Iris pigment epithelial cell (primary cell): ENCODE results near the gene ASXL1.

Experiments
- DNase-seq: peaks from one replicate; pipeline ENCODE4 v3.0.0-alpha.2; 2011; ENCODE audit warnings: low read depth

Gene ASXL1

DNA sequence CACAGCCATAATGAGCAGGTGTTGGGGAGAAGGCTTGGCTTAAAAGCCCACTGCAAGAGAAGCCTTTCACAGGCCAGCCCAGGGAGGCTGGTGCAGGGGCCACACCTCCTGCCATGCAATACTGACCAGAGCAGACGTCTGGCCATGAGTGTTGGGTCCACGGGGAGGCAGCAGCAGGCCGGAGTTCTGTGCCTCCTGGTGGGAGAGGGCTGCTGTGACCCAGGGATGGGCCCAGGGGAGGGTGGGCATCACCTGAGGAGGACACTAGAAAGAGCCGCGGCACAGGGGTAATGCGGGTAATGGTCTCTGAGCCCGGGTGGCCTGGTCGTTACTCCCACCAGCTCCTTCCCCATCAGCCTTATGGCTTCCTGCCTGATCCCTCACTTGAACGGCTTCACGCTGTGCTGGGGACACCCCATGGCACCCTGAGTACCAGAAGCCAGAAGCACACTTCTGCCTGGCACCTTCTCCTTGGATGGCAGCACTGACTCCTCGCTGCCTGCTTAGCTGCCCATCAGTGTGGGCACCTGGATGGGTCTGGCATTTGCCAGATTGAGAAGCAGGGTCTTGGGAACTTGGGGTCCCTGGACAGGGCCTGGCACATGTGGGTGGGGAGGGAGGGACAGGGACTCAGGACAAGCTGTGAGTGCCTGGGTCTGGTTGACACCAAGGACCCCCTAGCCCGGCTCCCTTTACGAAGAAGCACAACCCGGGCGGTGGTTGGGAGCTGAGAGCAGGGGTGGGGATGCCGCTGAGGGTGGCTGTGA, 108.8 kb downstream of the ASXL1 start:
- DNase-seq, result no peak

GRCh38 chr20:32467506-32468312, 109.6 kb downstream of the ASXL1 start:
- no peak for DNase-seq

DNA sequence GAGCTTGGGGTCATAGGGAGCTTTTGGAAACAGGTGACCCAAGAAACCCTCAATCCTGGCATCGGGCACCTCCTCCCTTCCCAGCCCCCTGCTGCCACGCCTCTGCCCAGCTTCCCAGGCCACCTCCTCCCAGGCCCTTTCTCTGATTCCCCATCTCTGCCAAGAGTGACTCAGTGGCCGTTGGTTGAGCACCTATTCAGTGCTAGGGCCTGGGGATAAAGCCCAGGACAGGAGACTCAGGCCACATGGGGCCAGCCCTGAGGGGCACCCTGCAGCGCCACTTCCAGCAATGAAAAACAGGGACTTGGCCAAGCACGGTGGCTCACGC, 110.1 kb downstream of the ASXL1 start:
- no peak for DNase-seq

- DNase-seq, result no peak
Observed at GRCh38 chr20:32468860-32469259, 110.7 kb downstream of the ASXL1 start.

DNA sequence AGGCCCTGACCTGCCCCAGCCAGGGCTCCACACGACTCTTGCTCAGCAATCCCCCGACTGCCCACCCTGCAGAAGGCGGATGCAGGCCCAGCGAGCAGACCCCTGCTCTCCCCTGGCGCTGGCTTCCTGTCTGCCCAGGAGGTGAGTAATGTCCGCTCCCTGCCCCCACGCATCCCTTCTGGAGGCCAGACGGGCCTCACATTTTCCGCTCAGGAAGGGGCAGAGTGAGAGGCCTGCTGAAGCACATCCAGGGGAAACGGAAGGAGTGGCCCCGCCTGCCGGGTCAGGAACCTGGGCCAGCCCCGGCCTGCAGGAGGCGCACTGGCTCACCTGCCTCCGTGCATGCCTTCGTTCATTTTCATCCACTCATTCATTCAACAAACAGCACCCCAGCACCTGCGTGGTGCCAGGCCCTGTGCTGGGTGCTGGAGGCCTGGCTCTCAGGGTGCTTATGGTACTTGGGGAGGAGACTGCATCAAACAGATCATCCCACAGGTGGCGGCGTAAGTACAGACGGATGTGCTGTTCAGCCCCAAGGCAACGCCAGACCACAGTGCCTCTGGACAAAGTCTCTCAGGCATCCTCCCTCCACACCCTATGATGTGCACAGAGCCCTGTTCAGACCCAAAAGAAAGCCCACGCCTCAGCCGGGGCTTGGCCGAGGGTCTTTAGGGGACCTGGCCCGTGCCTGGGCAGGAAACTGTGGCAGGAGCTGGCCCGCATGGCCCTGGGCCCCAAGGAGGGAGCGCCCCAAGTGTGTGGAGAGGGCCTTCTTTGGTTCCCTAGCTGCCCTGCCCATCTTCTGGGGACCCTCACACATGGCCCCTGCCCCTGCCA, 112.1 kb downstream of the ASXL1 start:
- peak; percentile 94 for DNase-seq

DNA sequence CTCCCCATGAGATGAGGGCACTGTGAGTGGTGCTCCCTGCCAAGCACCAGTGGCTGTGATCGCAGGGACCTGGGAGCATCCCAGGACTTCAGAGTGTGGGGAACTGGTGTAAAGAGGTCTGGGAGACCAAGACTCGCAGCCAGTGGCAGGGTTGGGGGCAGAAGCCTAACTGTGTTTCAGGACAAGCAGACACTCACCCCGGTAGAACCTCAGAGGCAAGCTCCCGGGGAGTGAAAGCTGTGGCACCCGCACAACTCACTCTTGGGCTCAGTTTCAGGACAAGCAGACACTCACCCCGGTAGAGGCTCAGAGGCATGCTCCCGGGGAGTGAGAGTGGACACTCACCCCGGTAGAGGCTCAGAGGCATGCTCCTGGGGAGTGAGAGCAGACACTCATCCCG, 112.8 kb downstream of the ASXL1 start:
- DNase-seq, result no peak

DNA sequence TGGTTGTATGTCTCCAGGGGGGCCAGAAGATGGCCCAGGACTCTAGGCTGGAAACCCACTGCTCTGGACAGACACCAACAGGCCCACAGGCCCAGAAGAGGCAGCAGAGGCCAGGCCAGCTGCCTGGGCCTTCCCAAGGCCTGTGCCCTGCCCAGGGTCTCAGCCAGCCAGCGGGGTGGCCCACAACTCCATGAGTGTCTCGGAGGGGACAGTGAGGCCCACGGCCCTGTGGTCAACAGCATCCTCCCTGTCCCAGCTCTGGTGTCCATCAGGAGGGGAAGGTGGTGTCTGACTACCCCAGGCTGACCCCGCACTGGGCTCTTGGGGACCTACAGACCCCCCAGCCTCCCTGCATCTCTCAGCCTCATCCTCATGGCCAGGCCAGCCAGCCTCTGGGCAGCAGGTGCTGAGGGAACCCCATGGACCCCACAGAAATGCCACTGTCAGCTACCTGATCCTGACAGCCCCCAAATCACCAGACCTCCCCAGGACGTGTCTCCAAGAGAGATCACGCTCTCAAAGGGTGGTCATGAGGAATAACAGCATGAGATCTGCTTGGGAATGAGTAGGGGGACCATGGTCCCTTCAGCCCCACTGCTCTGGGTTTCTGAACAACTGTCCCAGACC, 114.6 kb downstream of the ASXL1 start:
- no peak for DNase-seq

GRCh38 chr20:32473231-32474008, 115.3 kb downstream of the ASXL1 start:
- no peak for DNase-seq

DNA sequence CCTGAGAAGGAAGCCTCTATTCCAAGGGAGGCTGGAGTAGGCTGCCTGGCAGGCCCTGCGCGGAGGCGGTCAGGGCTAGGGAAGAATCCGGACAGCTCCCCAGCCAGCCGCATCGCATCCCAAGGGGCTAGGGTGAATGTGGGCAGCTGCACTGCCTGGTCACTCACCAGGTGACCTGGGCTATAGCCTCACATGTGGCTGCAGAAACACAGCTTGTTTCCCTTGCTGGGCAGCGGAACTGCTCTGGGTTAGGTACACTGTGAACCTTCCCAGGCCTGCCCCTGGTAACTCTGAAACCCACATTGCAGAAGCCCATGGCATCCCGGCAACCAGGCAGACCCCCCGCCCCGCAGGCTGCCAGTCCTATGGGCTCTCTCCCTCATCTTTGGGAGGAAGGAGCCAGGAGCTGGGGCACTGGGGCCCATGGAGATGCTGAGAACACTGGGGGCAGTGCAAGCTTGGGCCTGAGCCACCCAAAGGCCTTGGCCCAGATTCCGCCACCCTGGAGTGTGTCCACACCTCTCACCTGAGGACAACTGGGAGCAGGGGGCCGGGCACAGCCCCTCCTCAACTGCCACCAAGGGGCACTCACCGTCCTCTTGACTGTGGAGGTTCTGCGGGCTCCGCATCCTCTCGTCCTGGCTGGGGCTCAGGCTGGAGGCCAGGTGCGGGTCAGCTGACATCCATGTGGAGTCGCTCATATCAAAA, 116.0 kb downstream of the ASXL1 start:
- no peak for DNase-seq

GRCh38 chr20:32474717-32474966, 116.5 kb downstream of the ASXL1 start:
- no peak for DNase-seq

DNA sequence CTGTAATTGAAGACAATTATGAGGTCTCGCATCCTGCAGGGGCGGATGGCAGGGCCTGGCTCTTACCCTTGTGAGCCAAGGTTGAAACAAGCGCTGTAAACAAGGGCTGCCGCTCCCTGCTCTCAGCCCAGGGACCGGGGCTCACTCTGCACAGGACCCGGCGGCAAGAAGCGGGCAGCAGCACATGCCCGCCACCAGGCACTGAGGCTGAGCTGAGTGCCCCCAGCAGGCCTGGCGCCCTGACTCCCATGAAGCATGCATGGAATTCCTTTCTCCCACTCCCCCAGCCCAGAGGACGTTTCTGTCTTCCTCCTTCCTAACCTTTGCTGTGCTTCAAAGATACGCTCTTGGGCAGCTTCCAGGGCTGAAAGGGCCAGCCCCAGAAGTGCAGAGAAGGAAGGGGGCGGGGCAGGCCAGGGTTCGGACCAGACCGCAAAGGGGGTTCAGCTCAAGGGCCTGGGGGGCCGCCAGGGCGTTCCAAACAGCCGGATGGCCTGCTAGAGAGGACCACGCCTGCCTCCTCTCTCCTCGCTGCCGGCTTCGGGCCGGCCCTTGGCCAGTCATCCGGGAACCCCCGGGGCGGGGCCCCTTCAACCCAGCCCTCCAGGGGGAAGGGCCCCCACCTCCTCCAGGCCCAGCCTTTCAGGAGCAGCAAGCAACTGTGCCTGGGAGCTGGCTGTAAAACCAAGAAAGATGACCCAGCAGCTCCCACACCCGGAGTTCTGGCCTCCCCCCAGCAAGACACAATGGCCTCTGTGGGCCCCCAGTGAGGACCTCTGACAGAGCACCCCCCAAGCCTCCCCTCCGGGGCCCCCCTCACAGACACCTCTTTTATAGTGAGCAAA, 117.1 kb downstream of the ASXL1 start:
- DNase-seq, result peak; percentile 98

- DNase-seq, result no peak
Observed at GRCh38 chr20:32476684-32477593, 118.8 kb downstream of the ASXL1 start.

DNA sequence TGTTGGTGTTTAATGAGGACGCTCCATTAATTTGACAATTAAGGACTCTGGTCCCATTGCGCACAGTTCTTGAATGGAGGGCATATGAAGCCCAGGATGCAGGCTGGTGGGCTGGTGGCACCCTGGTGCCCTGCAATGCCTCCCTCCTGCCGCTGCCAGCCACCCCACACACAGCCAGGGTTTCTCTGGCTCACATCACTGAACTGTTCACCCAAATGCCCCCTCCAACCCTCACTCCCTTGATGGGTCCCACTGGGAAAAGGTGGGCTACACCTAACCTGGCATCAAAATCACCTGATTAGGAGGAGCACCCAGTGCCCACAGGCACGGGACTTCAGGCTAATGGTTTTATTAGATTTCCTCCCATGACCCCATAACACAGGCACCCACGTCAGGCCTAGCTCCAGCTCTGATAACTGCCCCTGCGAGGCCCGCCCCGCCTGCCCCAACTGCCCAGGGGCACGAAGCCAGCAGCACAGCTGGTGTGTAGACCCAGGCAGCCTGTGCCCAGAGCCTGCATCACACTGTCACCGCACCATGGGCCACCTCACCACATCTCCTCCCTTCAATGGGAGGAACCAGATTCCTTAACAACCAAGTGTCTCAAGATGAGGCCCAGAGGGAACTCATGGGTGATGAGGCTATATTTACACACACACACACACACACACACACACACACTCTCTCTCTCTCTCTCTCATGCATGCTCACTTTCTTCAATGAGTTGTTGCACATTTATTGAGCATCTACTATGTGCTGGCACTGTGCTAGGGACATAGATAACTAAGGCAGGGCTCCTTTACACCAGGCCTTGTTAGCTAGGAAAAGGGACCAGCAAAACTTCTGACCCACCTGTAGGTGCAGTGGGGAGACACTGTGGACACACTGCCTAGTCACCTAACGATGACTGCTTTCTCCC, 119.7 kb downstream of the ASXL1 start:
- DNase-seq, result no peak

GRCh38 chr20:32478576-32478975, 120.4 kb downstream of the ASXL1 start:
- DNase-seq, result no peak

DNA sequence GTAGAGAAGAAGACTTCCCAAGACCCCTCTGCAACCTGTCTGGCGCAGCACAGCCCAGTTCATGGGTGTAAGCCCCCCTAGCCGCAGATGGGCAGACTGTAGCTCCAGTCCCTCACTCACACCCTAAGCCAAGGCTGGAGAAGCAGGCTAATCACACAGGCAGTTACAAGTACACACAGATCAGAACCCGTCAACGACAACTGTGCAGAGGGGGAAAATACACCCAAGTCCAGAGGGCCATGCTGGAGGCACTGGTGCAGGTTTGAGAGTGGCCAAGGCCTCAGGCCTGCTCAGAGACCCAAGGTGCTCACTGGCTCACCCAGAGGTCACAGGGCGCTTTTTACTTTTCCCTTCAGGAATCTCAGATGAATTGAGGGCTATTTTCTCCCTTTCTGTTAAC, 120.9 kb downstream of the ASXL1 start:
- no peak for DNase-seq

GRCh38 chr20:32479697-32480171, 121.6 kb downstream of the ASXL1 start:
- DNase-seq, result no peak

DNA sequence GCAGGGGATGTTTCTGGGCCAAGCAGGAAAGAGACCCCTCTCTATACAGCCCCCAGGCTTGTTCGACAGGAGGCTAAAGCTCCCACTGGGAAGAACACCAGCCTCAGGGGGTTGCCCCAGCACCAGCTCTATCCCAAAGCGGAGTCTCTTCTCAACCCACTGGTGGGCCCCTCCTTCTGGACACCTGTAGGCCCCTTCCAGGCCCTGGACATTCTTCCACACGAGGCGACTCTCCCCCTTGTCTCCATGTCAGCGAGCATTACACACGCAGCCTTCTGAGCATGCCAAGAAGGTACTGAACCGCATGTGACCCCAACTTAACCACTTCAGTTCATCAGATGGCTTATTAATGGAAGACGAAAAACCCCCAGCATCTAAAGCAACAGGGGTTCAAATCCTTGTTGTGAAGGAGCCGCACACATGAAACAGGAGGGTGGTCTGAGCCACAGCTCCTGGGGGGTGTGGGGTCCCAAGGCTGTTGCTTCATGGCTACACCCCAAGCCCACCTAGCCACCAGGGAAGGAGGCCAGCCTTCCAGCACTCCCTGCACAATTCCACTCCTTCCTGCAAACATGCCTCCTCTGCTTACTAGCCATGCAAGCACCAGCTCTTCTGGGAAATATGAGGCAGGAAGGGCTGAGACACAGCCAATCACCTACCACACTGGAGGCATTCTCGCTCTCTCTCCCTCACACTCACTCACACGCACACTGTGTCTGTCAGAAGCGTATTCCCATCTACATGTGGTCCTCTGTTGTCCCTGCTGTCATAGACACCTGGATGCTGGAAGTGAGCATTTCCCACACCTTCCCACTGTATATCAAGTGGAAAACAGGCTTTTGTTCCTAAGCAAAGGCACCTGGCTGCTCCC, 122.5 kb downstream of the ASXL1 start:
- peak; percentile 73 for DNase-seq
